ENCODE measurements around the gene IARS1.

IARS1 gene

DNA sequence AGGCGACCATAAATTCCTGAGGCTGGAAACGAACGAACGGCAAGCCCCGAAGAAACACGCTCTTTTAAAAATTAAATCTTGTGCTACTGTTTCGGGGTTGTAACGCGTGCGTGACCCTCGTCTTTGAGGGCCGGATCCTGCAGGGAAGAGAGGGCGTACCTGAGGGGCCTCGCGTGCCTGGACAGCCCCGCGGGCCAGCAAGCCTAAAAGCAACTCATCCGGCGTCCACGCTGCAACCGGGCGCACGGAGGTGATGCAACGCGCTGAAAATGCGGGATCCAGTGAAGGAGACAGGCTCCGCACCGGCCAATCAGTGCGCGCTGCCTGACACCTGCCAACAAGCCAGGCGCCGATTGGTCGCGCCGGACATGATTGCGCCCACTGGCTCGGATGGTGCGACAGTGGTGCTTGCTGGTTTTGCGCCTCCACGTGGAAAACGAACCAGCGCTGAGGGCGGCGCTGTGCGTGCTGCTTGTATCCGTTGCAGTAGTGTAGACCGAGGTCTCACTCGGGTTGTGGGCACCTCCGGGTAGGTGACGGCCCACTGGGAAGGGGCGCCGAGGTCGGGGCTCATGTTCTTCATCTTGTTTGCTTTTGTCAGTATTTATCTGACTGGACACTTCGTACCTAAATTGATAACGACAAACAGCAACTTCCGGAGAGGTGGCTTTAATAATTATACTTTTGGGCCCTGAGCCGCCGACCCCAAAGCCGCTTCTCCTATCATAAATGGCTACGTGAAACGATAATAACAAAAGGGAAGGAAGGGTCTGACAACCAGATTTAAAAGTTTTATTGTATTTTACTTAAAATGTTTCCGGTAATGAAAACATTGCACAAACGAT is at the start of gene IARS1:
Gene IARS1, minus strand, starts transcription at position 246 of the 845 bp plus-strand sequence. CDS start 4,278 bp downstream, outside the sequence.
- H3K27me3 ChIP-seq = no peaks in the 10 kb centered on the region
- H3K9me3 ChIP-seq (replicated peaks in 1 of 11) = no peaks in the 10 kb centered on the region
- peak within 1 kb of the TSS; percentile 78 to 97 (median 89) for H3K9ac ChIP-seq
- peak within 1 kb of the TSS; percentile 66 to 87 (median 80) for H3K4me3 ChIP-seq
- peaks cover 42 to 68% (median 64%) of the 10 kb centered on the region in 10 experiments for H3K4me1 ChIP-seq
- peak; percentile 58 to 99 (median 85); a peak in 18 of 22 replicates for TF ChIP-seq Cebpa-rat (IDR thresholded peaks at IDR 0.05)
- peak within 1 kb of the TSS; percentile 74 to 98 (median 88); a peak in 21 of 22 replicates for H3K27ac ChIP-seq
- H4K20me1 ChIP-seq = peaks cover under 1 to 40% (median 36%) of the 10 kb centered on the region in 11 experiments; a peak in 17 of 22 replicates
- peak within 1 kb of the TSS; percentile 78 to 99 (median 96) for H3K4me2 ChIP-seq
- H3K36me3 ChIP-seq = peaks cover 34 to 64% (median 53%) of the 10 kb centered on the region in 11 experiments

DNA sequence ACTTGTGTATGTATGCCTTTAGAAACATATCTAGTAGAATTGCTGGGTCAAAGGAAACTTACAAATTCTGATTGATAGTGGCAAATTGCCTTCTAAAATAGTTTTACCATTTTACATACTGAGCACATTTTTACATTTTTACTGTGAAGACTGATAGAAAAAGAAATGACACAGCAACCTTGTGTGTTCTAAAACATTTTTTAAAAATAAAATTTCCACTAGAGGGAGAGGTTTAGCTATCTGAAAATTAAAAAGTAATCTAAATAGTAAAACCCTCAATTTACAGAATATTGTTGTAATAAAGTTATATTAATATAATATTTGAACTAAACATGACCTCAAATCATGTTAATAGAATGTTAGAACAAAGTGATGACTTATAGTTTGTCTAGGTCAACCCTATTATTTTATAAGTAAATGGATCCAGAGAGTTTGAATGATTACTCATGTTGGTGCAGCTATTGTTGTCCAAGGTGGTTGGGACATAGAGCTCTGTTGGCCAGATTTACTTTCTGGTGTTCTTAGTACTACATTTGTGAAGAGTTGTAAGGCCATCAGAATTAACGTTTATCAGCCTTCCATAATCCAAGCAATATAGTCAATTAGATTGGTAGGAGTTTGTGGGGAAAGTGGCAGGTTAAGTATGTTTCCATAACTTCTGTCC is 49.5 kb upstream of the IARS1 start:
- Histone ChIP-seq H4K20me1 (no peaks in the 10 kb centered on the region), H3K4me2 (no peak overlapping the region), H3K27ac (no peak overlapping the region), H3K4me1 (no peaks in the 10 kb centered on the region), H3K36me3 (peaks cover 38 to 72% (median 58%) of the 10 kb centered on the region in 11 experiments), H3K9me3 (replicated peaks in 1 of 11) (peaks cover 27 to 38% (median 33%) of the 10 kb centered on the region in 11 experiments), H3K9ac (no peak overlapping the region), H3K27me3 (no peaks in the 10 kb centered on the region), H3K4me3 (no peak overlapping the region)
- no peak for TF ChIP-seq Cebpa-rat (IDR thresholded peaks at IDR 0.05)

DNA sequence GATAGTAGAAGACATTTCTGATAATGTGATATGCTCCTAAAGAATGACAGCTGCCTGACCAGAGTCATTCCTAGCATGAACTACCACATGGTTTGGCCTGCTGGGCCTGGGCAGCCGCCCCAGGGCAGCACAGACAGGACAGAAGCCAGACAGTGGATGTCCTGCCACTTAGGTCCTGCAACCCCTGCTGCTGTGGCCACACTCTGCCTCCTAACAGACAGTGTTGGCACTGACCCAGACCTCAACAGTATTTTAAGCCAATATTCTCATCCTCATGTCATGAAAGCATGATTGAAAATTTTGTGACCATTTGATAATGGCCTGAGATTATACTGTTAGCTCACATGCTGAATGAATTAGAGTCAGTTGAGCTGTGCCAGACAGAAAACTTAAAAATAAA is 48.1 kb upstream of the IARS1 start:
- Histone ChIP-seq H3K4me2 (no peak overlapping the region), H3K4me3 (no peak overlapping the region), H3K36me3 (peaks cover 51 to 72% (median 63%) of the 10 kb centered on the region in 11 experiments), H3K9me3 (replicated peaks in 1 of 11) (peaks cover 27 to 39% (median 33%) of the 10 kb centered on the region in 11 experiments), H3K4me1 (no peaks in the 10 kb centered on the region), H3K27me3 (no peaks in the 10 kb centered on the region), H3K9ac (no peak overlapping the region), H3K27ac (no peak overlapping the region), H4K20me1 (no peaks in the 10 kb centered on the region)
- TF ChIP-seq Cebpa-rat (IDR thresholded peaks at IDR 0.05) = no peak

DNA sequence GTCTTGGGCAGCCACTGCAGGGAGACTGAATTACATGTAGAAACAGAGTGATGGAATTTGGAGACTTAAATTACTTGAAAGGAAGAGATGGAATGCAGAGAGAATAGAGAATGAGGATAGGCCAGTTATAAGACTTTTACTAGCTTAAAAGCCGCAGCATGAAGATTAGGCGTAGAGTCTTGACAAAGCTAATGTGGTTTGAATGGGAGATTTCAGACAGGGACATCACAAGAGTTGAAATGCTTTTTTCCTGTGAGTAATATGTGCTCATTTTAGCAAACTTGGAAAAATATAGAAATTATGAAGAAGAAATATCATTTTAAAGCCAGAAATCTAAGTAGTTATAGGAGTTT is 39.8 kb upstream of the IARS1 start:
- H3K4me3 ChIP-seq = no peak overlapping the region
- no peak overlapping the region for H3K4me2 ChIP-seq
- no peaks in the 10 kb centered on the region for H4K20me1 ChIP-seq
- peaks cover 28 to 69% (median 60%) of the 10 kb centered on the region in 11 experiments for H3K36me3 ChIP-seq
- no peaks in the 10 kb centered on the region for H3K27me3 ChIP-seq
- peaks cover 0 to 4% (median 0%) of the 10 kb centered on the region in 11 experiments; a peak in 2 of 22 replicates for H3K9me3 ChIP-seq (replicated peaks in 1 of 11)
- H3K9ac ChIP-seq = no peak overlapping the region
- no peak for TF ChIP-seq Cebpa-rat (IDR thresholded peaks at IDR 0.05)
- peaks cover 0 to 7% (median 3%) of the 10 kb centered on the region in 10 experiments; a peak in 13 of 20 replicates for H3K4me1 ChIP-seq
- H3K27ac ChIP-seq = no peak overlapping the region

DNA sequence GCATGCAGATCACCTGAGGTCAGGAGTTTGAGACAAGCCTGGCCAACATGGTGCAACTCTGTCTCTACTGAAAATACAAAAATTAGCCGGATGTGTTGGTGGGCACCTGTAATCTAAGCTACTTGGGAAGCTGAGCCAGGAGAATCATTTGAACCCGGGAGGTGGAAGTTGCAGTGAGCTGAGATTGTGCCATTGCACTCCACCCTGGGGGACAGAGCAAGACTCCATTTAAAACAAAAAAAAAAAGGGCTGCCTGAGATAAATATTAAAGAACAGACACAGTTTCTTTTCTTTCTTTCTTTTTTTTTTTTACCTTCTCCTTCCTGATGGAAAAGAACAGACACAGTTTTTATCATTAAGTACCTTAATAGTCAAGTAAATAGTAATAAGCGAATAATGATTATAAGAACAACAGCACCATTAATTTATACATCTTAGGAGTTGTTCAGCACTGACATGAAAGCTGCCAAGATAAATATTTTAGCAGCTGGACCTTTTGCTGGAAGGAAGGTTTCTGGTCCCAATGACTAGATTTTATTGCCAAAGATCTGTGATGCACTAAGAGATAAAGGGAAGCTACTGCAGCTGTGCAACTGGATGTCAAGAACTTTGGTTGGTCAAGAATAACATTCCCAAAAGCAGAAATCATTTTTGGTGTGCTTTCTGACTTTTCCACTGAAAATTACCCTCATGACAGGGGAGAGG is 39.2 kb upstream of the IARS1 start:
- H3K9ac ChIP-seq = no peak overlapping the region
- H3K36me3 ChIP-seq = peaks cover 23 to 63% (median 54%) of the 10 kb centered on the region in 11 experiments
- no peak overlapping the region for H3K4me3 ChIP-seq
- no peak overlapping the region for H3K27ac ChIP-seq
- H3K27me3 ChIP-seq = no peaks in the 10 kb centered on the region
- TF ChIP-seq Cebpa-rat (IDR thresholded peaks at IDR 0.05) = no peak
- peaks cover 0 to 12% (median 8%) of the 10 kb centered on the region in 10 experiments; a peak in 19 of 20 replicates for H3K4me1 ChIP-seq
- H3K4me2 ChIP-seq = no peak overlapping the region
- H4K20me1 ChIP-seq = no peaks in the 10 kb centered on the region
- H3K9me3 ChIP-seq (replicated peaks in 1 of 11) = no peaks in the 10 kb centered on the region

DNA sequence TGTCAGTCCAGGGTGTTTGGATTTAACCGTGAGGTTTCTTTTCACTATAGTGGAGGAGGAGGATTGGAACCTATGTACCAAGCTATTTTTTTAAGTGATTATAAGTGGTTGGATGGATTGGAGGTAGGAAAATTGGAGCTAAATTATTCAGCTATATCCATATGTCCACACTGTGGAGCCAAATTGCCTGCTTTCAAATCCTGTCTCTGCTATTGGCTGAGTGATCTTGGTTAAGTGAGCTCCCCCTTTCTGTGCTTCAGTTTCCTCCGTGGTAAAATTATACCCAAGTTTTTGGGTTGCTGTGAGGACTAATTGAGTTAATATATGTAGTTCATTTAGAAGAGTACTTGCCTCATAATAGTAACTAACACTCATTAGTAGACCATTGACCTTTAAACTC is 34.7 kb upstream of the IARS1 start:
- Histone ChIP-seq H3K27ac (no peak overlapping the region), H3K4me1 (peaks cover 26 to 40% (median 31%) of the 10 kb centered on the region in 10 experiments), H3K4me3 (no peak overlapping the region), H3K9ac (peak overlapping the region in 3 of 11 experiments; percentile 16 to 99 (median 22); a peak in 1 of 22 replicates), H3K4me2 (peak overlapping the region in 10 of 11 experiments; percentile 78 to 95 (median 82); a peak in 16 of 22 replicates), H3K36me3 (peaks cover 1 to 24% (median 13%) of the 10 kb centered on the region in 11 experiments; a peak in 21 of 22 replicates), H4K20me1 (0 out of 22 replicates have a peak, but pooled peaks cover 0 to 5% (median 0%) of the 10 kb centered on the region in 11 experiments), H3K27me3 (no peaks in the 10 kb centered on the region), H3K9me3 (replicated peaks in 1 of 11) (no peaks in the 10 kb centered on the region)
- TF ChIP-seq Cebpa-rat (IDR thresholded peaks at IDR 0.05) = no peak

DNA sequence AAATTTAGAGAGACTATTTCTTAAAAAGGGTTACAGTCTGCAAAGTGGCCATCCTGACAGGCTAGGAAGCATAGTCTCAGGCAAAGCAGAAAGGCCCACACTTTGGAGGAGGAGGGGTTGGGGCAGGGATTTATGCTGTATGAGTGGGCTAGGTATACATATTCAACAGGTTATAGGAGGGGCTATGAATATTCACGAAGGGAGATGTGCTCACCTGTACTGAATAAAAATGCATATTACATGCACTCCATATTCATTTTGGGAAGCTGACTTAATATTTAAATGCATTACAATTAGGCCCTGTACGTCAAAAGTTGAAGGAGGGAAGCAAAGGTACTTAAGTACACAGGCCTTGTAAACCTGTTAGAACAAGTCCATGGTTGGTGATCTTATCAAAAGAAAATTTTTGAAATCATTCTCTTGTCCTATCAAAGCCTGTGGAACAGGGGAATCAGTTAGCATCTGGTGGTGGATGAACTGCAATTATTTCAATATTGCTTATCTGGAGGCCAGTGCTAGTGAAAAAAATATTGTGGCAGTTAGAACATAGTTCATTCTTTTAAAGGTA is 33.9 kb upstream of the IARS1 start:
- Histone ChIP-seq H3K9ac (peak overlapping the region in 10 of 11 experiments; percentile 91 to 100 (median 98); a peak in 15 of 22 replicates), H3K4me2 (peak overlapping the region; percentile 78 to 95 (median 84))
- no peak for TF ChIP-seq Cebpa-rat (IDR thresholded peaks at IDR 0.05)

DNA sequence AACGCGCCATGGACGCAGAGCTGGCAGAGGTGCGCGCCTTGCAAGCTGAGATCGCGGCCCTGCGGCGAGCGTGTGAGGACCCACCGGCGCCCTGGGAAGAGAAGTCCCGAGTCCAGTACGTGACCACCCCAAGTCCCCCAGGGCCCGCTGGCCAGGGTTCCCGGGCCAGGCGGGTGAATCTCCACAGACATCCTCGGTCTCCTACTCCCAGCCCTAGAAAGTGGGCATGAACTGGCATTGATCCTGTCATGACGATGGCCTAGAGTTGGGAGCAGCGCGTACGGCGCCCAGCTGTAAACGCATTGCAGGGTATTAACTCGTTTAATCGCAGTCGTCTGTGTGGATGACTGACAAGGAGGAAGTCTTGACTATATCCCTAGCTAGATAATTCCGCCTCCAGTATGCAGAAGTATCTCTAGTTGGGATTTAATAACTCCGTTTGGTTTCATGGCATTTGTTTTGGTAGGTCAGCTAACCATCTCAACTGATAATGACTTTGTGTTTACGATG is 32.5 kb upstream of the IARS1 start:
- Histone ChIP-seq H3K9ac (peak overlapping the region; percentile 91 to 100 (median 99)), H3K4me3 (peak overlapping the region; percentile 67 to 96 (median 82)), H3K27me3 (no peaks in the 10 kb centered on the region), H3K4me1 (peaks cover 29 to 41% (median 33%) of the 10 kb centered on the region in 10 experiments), H3K27ac (peak overlapping the region; percentile 94 to 100 (median 99)), H4K20me1 (0 out of 22 replicates have a peak, but pooled peaks cover 0 to 5% (median 0%) of the 10 kb centered on the region in 11 experiments), H3K9me3 (replicated peaks in 1 of 11) (no peaks in the 10 kb centered on the region), H3K4me2 (peak overlapping the region; percentile 78 to 95 (median 84)), H3K36me3 (peaks cover 22 to 29% (median 23%) of the 10 kb centered on the region in 11 experiments)
- no peak for TF ChIP-seq Cebpa-rat (IDR thresholded peaks at IDR 0.05)

More for the DNA sequence above, 33.9 kb upstream of the IARS1 start:
- Histone ChIP-seq H3K36me3 (peaks cover 9 to 24% (median 14%) of the 10 kb centered on the region in 11 experiments), H3K4me1 (peaks cover 29 to 41% (median 33%) of the 10 kb centered on the region in 10 experiments), H3K9me3 (replicated peaks in 1 of 11) (no peaks in the 10 kb centered on the region), H3K27ac (no peak overlapping the region), H3K27me3 (no peaks in the 10 kb centered on the region), H3K4me3 (peak overlapping the region in 5 of 10 experiments; percentile 82 to 96 (median 87); a peak in 9 of 20 replicates), H4K20me1 (0 out of 22 replicates have a peak, but pooled peaks cover 0 to 5% (median 0%) of the 10 kb centered on the region in 11 experiments)

All from BLaER1 treated with 17β-estradiol and CSF1 and Interleukin-3, amounts not matched to agents 10 nM and 100 nM (cell line).